ENCODE results near the gene IL4I1.
A peak's percentile ranks its signal among the peaks of the same experiment; 100 is the strongest.

Gene IL4I1

GRCh38 chr19:49855277-49855675 lies 41.4 kb downstream of the IL4I1 start:
- no peak for TF ChIP-seq CTCF (IDR thresholded peaks at IDR 0.05; ENCODE audit: borderline replicate concordance, insufficient read depth, low read depth, low read length)
- H3K4me3 ChIP-seq (ENCODE audit: low read depth, low read length): no peak overlapping the region

GRCh38 chr19:49854378-49855263 lies 42.1 kb downstream of the IL4I1 start:
- no peak overlapping the region for H3K4me3 ChIP-seq (ENCODE audit: low read depth, low read length)
- TF ChIP-seq CTCF (IDR thresholded peaks at IDR 0.05; ENCODE audit: borderline replicate concordance, insufficient read depth, low read depth, low read length): no peak

DNA sequence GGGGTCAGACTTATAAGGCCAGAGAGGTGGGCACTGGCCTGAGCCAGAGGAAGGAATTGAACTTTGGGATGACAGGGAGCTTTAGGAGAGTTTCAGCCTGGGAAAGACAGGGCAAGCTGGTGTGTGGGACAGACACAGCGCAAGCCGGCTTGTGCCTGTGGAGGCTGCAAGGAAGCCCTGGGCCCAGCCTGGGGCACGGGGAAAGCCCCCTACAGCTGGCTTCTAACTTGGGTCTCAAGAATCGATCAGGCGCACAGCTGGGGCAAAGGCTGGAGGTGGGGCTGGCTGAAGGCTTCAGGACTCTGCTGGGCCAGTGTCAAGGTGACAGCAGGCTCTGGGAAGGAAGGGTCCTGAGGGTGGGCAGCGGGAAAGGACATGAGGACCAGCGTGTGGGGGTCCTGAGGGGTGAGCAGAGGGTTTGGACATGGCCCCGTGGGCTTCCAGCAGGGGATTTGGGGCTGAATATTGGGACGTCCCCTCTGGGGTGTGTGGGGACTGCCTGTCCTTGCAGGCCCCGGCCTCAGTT lies 42.8 kb downstream of the IL4I1 start:
- no peak for TF ChIP-seq CTCF (IDR thresholded peaks at IDR 0.05; ENCODE audit: borderline replicate concordance, insufficient read depth, low read depth, low read length)
- H3K4me3 ChIP-seq (ENCODE audit: low read depth, low read length): no peak overlapping the region

GRCh38 chr19:49852631-49853126 lies 44.0 kb downstream of the IL4I1 start:
- no peak overlapping the region for H3K4me3 ChIP-seq (ENCODE audit: low read depth, low read length)
- TF ChIP-seq CTCF (IDR thresholded peaks at IDR 0.05; ENCODE audit: borderline replicate concordance, insufficient read depth, low read depth, low read length): no peak

GRCh38 chr19:49851456-49852259 lies 45.0 kb downstream of the IL4I1 start:
- peak overlapping the region; percentile 88 for H3K4me3 ChIP-seq (ENCODE audit: low read depth, low read length)
- TF ChIP-seq CTCF (IDR thresholded peaks at IDR 0.05; ENCODE audit: borderline replicate concordance, insufficient read depth, low read depth, low read length): no peak

DNA sequence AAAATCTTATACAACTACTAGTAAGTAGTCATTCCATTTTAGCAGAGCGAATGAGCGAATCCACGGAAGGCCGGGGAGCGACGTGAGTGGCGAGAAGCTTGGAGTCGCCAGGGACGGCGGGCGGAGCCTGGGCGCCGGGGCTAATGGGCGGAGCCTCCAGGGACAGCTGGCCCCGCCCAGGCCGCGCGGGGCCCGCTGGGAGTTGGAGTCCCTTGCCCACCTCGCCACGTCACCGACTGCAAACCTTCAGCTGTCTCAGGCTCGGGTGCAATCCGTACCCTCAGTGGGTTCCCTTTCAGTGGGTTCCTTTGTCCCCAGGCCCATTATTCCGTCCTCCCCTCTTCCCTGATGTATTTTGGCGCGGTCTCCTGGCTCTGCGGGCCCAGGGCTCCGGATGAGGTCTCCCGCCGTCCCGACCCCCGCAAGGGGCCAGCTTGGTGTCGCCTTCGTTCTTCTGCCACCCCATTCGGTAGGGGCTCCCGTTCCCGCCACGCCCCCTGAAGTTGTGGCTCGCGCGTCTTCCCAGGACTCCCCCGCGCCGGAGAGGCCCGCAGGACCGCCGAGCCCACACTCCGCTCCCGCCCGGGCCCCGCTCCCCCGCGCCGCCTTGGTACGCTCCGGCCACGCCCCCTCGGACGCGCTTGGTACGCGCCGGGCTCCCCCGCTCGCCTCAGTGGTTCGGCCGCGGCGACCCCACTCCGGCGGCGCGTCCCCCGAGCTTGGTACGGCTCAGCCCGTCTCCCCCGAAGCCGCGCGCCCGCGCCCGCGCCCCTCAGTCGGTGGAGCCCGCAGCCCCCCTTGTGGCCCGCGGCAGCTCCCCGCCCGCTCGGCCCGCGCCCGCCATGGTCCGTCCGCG lies 46.0 kb downstream of the IL4I1 start, which contains the start of gene PTOV1:
PTOV1 (plus strand) TSS at position 673 of the 856 bp plus-strand sequence.
- TF ChIP-seq CTCF (IDR thresholded peaks at IDR 0.05; ENCODE audit: borderline replicate concordance, insufficient read depth, low read depth, low read length): no peak

More for the DNA sequence above, 46.0 kb downstream of the IL4I1 start, which contains the start of gene PTOV1:
- peak within 1 kb of the TSS; percentile 88 for H3K4me3 ChIP-seq (ENCODE audit: low read depth, low read length)

Measured in GM12875 (cell line).